Astrocyte of the spinal cord (primary cell): ENCODE measurements around the gene CENPN.

ENCODE experiments used
- DNase-seq: peaks from one replicate; pipeline ENCODE4 v3.0.0; 2011; ENCODE audit warnings: low read depth, low spot score
- H3K4me3 ChIP-seq: 2 replicates; pipeline ENCODE4 v1.5.1; 2011; ENCODE audit warnings: low read depth, mild to moderate bottlenecking, low read length, moderate library complexity
- in situ Hi-C: cut with HindIII; loops from 2 replicates; pipeline ENCODE4 v1.10.0; 2017; ENCODE audit warnings: low sequenced_read_pairs
- TF ChIP-seq, protein P1 (sequence below): IDR thresholded peaks from 2 replicates; pipeline ENCODE4 v1.5.1; 2012; ENCODE audit warnings: low read depth, mild to moderate bottlenecking, low read length, inconsistent platforms

Gene CENPN

GRCh38 chr16:80996688-80997138, 10.3 kb upstream of the CENPN start:
- DNase-seq: no peak
- TF ChIP-seq, protein P1, sequence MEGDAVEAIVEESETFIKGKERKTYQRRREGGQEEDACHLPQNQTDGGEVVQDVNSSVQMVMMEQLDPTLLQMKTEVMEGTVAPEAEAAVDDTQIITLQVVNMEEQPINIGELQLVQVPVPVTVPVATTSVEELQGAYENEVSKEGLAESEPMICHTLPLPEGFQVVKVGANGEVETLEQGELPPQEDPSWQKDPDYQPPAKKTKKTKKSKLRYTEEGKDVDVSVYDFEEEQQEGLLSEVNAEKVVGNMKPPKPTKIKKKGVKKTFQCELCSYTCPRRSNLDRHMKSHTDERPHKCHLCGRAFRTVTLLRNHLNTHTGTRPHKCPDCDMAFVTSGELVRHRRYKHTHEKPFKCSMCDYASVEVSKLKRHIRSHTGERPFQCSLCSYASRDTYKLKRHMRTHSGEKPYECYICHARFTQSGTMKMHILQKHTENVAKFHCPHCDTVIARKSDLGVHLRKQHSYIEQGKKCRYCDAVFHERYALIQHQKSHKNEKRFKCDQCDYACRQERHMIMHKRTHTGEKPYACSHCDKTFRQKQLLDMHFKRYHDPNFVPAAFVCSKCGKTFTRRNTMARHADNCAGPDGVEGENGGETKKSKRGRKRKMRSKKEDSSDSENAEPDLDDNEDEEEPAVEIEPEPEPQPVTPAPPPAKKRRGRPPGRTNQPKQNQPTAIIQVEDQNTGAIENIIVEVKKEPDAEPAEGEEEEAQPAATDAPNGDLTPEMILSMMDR: no peak
- in situ Hi-C loops: no loop called here
- no peak overlapping the region for H3K4me3 ChIP-seq

DNA sequence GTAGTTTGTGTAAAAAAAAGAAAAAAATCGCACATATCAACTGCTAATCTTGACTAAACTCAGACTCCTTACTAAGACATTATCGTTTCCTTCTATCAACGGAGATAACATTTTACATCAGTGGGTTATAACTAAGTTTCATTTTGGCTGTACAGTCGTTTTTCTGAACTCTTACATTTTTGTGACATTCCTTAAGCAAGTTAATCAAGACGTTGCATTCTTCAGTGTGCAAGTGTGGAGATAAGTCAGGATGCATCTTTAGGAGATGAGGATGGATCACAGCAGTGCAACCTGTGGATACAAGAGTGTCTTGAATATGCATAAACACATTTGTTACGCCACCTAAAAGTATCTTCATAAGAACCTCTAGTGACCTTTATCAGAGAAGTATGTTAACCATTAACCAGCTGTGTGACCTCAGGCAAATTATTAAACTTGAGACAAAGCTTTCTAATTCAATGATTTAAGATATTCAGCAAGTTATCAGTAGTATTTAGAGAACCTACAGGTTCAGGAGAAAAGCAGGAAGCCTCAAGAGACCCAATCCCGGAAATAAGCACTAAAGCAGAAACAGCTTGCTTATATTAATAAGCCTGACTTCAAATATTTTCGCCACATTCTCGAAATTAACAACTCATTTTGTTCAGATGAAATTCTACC, 9.7 kb upstream of the CENPN start:
- in situ Hi-C loops: no loop called here
- H3K4me3 ChIP-seq: no peak overlapping the region
- DNase-seq: no peak
- TF ChIP-seq, protein P1: no peak

GRCh38 chr16:80997964-80998620, 8.9 kb upstream of the CENPN start:
- TF ChIP-seq, protein P1: no peak
- DNase-seq: no peak
- no peak overlapping the region for H3K4me3 ChIP-seq

DNA sequence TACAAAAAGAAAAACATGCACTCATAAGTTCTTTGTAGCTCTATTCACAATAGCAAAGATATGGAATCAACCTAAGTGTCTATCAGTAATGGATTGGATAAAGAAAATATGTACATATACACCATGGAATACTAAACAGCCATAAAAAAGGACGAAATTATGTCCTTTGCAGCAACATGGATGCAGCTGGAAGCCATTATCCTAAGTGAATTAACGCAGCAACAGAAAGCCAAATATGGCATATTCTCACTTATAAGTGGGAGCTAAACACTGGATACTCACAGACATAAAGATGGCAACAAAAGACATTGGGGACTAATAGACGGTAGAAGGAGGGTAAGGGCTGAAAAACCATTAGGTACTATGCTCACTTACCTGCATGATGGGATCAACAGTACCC, 6.1 kb upstream of the CENPN start:
- in situ Hi-C loops: no loop called here

More at GRCh38 chr16:80997964-80998620, 8.9 kb upstream of the CENPN start:
- in situ Hi-C loops: no loop called here

GRCh38 chr16:81001330-81001729, 5.7 kb upstream of the CENPN start:
- TF ChIP-seq, protein P1: no peak
- no peak overlapping the region for H3K4me3 ChIP-seq
- in situ Hi-C loops: no loop called here
- no peak for DNase-seq

More for the DNA sequence above, 6.1 kb upstream of the CENPN start:
- no peak overlapping the region for H3K4me3 ChIP-seq
- no peak for DNase-seq
- TF ChIP-seq, protein P1: no peak

DNA sequence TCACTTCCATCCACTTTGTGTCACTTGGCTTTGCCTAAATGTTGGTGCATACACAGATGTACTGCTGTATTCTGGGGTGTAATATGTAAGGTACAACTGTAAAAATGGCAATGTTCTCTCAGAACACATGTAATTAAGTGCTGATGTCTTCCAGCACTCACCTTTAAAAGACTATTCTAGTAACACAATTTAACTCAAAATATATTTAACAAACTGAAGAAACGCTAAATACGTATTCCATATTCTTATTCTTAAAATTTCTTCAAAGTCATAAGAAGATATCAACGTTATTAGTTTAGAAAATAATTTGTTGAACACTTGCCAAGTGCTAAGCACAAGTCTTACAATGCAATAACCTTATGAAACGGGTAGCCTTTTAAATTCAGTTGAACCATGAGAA, 4.0 kb upstream of the CENPN start:
- in situ Hi-C loops: no loop called here
- H3K4me3 ChIP-seq: no peak overlapping the region
- DNase-seq: no peak
- TF ChIP-seq, protein P1: no peak
